PC-3 (cell line): Measurements from ENCODE around the gene FTO.

Experiments used
- CTCF ChIP-seq: fragments of 300-600 bp; sonication (generic); conservative IDR thresholded peaks from 2 replicates; pipeline ENCODE4 v1.5.1; 2017; ENCODE audit warnings: antibody characterized with exemption, low read depth, mild to moderate bottlenecking, low read length
- EZH2 ChIP-seq: fragments of 300-600 bp; sonication (generic); IDR thresholded peaks from one replicate; pipeline ENCODE4 v1.6.1; 2017; ENCODE audit warnings: antibody characterized with exemption, mild to moderate bottlenecking, low read length; ENCODE audit not compliant: unreplicated experiment

GRCh38 chr16:53784291-53784690, 80.3 kb downstream of the FTO start:
- TF ChIP-seq CTCF (no peak), EZH2 (no peak)
